Measurements from ENCODE around the gene PHF13.

Gene PHF13

GRCh38 chr1:6613361-6614018 is at the start of gene PHF13:
PHF13 (plus strand) TSS chr1:6613731; CDS start chr1:6614067, 336 bp downstream.
- peak; percentile 100 for DNase-seq

- no peak for DNase-seq
These were observed 44.5 kb upstream of the PHF13 start for GRCh38 chr1:6569033-6569432.

DNA sequence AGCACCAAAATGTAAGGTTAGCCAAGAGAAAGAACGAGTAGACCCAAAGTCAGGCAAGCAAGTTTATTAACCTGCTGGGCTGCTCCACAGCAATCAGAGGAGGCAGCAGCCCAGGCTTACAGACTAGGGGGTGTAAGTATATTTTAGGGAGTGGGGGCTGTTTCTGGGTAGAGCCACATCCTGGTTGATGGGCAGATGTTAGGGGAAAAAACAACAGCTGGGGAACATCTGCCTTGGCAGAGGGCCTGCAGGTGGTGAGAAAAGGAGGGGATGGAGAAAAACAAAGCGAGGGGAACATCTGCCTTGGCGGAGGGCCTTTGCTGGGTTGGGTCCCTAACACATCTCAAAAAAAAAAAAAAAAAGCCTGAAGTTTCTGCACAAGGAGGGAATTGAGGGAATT is 43.4 kb upstream of the PHF13 start:
- DNase-seq, result no peak

DNA sequence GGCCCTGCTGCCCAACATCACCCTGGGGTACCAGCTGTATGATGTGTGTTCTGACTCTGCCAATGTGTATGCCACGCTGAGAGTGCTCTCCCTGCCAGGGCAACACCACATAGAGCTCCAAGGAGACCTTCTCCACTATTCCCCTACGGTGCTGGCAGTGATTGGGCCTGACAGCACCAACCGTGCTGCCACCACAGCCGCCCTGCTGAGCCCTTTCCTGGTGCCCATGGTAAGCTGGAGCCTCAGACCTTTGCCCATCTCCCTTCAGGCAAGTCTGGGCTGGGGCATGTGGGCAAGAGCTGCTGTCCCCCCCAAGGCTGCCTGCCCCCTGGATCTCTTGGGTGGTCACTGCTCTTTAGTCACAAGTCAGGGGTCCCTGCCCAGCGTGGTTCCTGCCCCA is 42.5 kb upstream of the PHF13 start:
- DNase-seq, result no peak

- DNase-seq, result no peak
These were observed 40.7 kb upstream of the PHF13 start for GRCh38 chr1:6572653-6573383.

DNA sequence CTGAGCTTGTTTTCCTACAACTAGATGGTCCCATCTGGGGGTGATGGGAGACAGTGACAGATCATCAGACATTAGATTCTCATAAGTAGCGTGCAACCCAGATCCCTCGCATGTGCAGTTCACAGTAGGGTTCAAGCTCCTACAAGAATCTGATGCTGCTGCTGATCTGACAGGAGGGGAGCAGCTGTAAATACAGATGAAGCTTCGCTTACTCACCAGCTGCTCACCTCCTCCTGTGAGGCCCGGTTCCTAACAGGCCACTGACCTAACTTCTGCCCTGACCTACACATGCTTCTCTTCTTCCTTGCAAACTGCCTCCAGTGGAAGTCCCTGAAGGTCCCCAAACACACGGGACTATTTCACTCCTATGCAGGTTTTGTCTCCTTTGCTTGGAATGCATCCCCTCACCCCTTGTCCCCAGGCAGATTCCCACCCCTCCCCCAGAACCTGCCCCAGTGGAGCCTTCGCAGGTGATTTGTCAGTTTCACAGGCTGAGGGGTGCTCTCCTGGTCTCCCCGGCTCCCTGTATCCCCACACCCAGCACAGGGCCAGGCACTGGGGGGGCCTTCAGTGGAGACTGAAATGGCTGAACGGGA is 39.4 kb upstream of the PHF13 start:
- DNase-seq, result no peak

DNA sequence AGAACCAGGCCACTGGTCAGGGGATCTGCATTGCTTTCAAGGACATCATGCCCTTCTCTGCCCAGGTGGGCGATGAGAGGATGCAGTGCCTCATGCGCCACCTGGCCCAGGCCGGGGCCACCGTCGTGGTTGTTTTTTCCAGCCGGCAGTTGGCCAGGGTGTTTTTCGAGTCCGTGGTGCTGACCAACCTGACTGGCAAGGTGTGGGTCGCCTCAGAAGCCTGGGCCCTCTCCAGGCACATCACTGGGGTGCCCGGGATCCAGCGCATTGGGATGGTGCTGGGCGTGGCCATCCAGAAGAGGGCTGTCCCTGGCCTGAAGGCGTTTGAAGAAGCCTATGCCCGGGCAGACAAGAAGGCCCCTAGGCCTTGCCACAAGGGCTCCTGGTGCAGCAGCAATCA is 38.7 kb upstream of the PHF13 start:
- DNase-seq, result no peak

GRCh38 chr1:6577831-6578525 is 35.6 kb upstream of the PHF13 start:
- no peak for DNase-seq

GRCh38 chr1:6578624-6579373 is 34.7 kb upstream of the PHF13 start:
- no peak for DNase-seq

- peak; percentile 98 for DNase-seq
These were observed 34.0 kb upstream of the PHF13 start, which contains the start of gene ZBTB48 for GRCh38 chr1:6579374-6580118. ZBTB48 (plus strand) TSS chr1:6579994; CDS start chr1:6580610, 616 bp downstream.

- DNase-seq, result no peak
These were observed 33.4 kb upstream of the PHF13 start for GRCh38 chr1:6580119-6580592.

DNA sequence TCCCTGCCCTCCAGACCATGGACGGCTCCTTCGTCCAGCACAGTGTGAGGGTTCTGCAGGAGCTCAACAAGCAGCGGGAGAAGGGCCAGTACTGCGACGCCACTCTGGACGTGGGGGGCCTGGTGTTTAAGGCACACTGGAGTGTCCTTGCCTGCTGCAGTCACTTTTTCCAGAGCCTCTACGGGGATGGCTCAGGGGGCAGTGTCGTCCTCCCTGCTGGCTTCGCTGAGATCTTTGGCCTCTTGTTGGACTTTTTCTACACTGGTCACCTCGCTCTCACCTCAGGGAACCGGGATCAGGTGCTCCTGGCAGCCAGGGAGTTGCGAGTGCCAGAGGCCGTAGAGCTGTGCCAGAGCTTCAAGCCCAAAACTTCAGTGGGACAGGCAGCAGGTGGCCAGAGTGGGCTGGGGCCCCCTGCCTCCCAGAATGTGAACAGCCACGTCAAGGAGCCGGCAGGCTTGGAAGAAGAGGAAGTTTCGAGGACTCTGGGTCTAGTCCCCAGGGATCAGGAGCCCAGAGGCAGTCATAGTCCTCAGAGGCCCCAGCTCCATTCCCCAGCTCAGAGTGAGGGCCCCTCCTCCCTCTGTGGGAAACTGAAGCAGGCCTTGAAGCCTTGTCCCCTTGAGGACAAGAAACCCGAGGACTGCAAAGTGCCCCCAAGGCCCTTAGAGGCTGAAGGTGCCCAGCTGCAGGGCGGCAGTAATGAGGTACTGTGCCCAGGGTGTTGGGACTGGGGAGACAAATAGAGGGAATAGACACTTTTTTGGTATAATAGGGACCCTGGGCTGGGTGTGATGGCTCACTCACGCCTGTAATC is 32.7 kb upstream of the PHF13 start:
- no peak for DNase-seq

- DNase-seq, result no peak
These were observed 31.8 kb upstream of the PHF13 start for GRCh38 chr1:6581561-6582305.

DNA sequence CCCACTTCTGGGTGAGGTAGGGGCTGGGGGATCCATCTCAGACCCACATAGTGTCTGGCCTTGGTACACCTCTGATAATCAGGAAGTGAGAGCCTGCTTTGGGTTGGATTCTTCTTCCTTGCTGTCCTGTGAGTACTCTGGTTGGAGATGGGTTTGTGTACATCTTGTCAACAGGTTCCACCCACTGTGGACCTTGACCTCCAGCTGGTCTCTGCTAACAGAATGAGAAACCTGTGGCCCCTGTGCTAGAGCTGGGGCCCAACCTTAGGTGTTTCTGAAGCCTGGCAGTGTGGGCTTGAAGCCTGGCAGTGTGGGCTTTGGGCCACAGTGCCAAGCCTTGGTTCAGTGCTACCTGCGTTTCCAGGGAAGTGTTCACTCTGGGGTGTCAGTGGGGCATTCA is 31.2 kb upstream of the PHF13 start:
- no peak for DNase-seq

- no peak for DNase-seq
These were observed 29.1 kb upstream of the PHF13 start for GRCh38 chr1:6584126-6585080.

GRCh38 chr1:6585081-6585722 is 28.3 kb upstream of the PHF13 start:
- no peak for DNase-seq

DNA sequence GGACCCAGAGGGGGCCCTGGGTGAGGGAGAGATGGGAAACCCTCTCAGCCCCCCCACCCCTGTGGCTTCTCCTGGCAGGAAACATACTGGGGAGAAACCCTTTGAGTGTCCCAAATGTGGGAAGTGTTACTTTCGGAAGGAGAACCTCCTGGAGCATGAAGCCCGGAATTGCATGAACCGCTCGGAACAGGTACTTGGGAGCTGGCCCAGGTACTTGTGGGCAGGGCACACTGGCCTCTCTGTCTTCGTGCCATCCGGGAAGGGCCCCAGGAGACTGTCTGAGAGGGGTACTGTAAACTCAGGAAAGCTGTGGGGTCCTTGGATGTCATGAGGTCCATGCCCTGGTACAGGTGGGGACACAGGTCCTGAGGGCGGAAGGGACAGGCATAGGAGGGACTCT is 27.7 kb upstream of the PHF13 start:
- DNase-seq, result no peak

GRCh38 chr1:6586404-6586816 is 27.1 kb upstream of the PHF13 start:
- DNase-seq, result no peak
